GM21786 (cell line): ENCODE results near the gene TRPT1.
A peak's percentile ranks its signal among the peaks of the same experiment; 100 is the strongest.

Experiments used
- ATAC-seq: cut with Tn5 transposase; IDR thresholded peaks from one replicate; pipeline ENCODE4 v1.9.1; 2021; ENCODE audit not compliant: unreplicated experiment

Gene TRPT1, protein sequence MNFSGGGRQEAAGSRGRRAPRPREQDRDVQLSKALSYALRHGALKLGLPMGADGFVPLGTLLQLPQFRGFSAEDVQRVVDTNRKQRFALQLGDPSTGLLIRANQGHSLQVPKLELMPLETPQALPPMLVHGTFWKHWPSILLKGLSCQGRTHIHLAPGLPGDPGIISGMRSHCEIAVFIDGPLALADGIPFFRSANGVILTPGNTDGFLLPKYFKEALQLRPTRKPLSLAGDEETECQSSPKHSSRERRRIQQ

DNA sequence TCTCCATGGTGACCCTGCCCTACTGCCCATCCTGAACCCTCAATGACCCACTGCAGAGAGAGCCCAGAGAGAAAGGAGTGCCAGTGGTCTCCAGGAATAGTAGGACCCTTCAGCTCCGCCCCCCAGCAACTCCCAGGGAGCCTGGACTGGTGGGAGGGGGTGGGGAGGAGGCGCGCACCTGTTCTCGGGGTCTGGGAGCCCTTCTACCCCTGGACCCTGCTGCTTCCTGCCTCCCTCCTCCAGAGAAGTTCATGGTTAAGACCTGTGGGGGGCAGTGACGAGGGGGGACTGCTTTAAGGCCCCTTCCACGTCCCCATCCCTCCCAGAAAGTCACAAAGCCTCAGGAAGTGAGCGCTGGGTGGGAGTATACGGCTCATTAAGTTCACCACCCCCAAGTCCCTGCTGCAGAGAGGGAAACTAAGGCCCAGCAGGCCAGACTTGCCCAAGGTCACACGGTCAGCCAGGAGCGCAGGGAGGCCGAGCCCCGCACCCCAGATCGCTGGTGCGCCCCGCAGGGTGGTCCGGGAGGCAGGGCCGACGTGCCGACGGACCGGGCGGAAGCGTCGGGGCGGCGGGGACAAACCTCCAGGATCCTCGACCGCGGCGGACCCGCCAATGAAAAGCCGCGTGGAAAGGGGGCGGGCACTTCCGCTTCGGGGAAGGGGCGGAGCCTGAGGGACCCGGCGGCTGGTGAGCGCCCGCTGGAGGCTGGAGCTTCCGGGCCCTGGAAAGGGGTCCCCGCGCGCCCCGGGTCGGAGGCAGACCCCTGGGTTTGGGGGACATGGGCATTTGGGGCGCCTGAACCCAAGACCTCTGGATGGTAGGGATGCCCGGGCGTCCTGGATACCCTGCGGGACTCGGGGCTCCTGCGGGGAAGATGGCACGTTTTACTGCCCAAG lies at the start of gene TRPT1, which contains the start of gene NUDT22:
Gene TRPT1 (minus strand): TSS at position 579 of the 899 bp plus-strand sequence. CDS start 326 bp downstream, at position 253.
Gene NUDT22 (plus strand): TSS at position 667 of the 899 bp plus-strand sequence. CDS start 379 bp downstream, outside the sequence.
- peak; percentile 41 for ATAC-seq

- ATAC-seq: no peak
These were observed 49.2 kb upstream of the TRPT1 start for GRCh38 chr11:64275031-64275800.

DNA sequence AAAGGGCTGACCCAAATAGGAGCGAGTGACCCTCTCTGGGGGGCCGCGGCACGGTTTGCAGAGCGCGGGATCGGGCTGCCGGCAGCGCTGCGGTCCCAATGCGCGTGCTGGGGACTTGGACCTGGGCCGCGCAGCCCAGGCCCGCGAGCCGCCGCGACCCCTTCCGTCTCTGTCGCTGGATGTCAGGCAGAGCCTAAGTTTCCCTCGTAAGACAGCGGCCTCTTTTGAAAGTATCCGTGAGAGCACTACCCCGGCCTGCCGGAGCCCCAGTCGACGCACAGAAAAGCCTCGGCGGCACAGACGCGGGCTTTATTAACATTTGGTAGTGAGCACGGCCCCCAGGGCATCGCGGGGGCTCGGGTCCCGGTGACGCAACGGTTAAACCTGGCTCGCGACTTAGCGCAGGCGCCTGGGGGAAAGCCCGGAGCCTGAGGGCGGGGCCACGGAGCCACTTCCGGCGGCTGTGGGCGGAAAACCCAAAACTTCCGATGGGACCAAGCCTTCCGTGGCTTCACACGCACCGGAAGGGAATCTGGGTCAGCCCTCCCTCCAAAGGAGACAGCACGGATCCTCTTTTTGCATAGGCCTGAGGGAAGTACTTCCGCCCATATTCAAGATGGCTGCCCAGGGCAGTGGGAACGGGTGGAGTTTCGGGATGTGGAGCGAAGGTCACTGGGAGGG lies 43.7 kb upstream of the TRPT1 start:
- peak; percentile 69 for ATAC-seq

DNA sequence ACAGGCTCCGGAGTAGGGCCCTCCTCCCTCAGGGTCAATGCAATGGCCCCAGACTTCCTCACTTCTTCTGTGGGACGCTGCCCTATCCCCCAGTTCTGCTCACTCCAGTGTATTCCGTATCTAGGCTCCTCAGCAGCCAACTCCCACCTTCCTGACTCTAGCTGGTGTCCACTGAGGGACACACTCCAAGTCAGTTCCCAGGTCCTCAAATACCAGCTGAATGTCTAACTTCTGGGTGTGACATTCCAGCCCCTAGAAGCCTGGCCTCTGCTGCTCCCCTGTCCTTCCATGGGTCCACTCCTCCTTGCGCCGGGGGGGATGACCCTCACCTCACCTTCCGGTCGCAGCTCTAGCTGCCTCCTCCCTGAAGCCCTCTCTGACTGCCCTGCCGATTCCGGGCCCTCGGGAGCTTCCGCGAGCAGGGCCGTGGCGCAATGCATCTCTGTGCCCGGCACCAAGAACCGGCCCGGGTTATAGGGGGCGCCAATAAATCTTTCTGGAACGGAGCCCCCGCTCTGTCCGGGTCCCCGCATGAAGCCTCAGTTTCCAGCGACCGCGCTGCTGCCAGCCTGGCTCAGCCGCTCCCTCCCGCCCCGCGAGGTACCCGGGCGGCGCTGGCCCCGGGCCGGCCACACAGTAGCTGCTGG lies 43.0 kb upstream of the TRPT1 start:
- ATAC-seq: peak; percentile 19

DNA sequence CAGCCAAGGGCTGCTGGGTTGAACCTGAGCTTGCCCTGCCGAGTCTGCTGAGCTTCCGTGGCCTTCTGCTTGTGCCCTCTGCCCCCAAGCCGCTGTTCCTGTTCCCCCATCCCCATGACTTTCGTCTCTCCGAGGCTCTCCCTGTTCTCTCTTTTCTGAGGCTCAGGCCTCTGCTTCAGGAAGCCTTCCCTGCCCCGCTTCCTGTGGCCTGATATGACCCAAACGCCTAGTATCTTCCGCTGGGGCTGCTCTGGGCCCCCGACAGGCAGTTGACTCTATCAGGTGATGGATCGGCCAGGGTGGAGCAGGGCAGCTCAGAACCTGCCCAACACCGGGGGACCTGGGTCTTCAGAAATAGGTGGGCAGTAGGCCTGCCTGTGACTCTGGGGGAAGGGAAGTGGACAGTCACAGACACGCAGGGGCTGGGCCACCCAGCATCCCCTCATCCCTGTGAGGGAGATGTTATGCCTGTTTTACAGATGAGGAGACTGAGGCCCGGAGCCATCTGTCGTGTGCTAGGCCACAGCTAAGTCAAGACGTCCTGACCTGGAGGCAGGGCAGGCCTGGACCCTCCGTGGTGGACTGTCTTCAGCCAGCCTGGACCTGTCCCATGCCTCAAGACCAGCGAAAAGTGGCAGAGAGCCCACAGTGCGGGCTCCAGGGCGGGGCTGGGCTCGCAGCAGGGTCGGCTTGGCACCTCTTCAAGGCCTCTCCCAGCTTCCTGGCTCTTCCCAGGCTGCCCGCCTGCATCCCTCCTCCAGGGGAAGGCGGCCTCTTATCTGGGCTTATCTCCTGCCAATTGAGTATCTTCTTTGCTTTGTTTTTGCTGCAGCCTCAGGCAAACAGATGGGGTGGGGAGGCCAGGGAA lies 42.3 kb upstream of the TRPT1 start:
- ATAC-seq: no peak

- no peak for ATAC-seq
These were observed 41.4 kb upstream of the TRPT1 start for GRCh38 chr11:64267207-64267945.

GRCh38 chr11:64266339-64266738 lies 40.4 kb upstream of the TRPT1 start:
- ATAC-seq: no peak

DNA sequence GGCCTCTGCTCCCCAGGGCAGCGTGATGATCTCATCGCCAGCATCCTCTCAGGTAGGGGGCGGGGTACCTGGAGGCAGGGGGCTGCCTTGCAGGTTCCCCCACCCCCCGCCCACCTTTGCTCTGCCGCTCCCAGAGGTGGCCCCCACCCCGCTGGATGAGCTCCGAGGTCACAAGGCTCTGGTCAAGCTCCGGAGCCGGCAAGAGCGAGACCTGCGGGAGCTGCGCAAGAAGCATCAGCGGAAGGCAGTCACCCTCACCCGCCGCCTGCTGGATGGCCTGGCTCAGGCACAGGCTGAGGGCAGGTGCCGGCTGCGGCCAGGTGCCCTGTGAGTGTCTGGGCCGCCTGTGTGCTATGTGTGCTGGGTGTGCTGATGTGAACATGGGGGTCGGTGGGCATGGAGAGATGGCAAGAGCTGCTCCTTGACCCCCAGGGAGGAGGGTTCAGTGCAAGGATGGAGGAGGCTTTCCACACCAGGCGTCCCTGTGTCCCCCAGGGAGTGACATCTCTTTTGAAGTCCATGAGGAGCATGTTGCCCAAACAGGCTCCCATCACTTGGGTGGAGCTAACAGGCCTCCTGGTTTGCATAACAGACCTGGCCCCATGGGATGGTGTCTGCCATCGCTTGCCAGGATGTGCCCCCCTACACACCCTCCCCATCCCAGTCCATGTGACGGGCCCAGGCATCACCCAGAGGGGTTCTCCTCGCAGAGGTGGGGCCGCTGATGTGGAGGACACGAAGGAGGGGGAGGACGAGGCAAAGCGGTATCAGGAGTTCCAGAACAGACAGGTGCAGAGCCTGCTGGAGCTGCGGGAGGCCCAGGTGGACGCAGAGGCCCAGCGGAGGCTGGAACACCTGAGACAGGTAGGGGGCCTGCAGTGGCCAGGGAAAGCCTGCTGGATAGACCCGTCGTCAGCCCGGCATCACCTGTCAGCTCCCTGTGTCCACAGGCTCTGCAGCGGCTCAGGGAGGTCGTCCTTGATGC lies 39.5 kb upstream of the TRPT1 start:
- ATAC-seq: no peak

- ATAC-seq: no peak
These were observed 38.4 kb upstream of the TRPT1 start for GRCh38 chr11:64264371-64264852.

- ATAC-seq: no peak
These were observed 37.9 kb upstream of the TRPT1 start for GRCh38 chr11:64263947-64264317.

- no peak for ATAC-seq
These were observed 37.3 kb upstream of the TRPT1 start for GRCh38 chr11:64263021-64263946.

GRCh38 chr11:64262271-64263002 lies 36.5 kb upstream of the TRPT1 start:
- no peak for ATAC-seq

DNA sequence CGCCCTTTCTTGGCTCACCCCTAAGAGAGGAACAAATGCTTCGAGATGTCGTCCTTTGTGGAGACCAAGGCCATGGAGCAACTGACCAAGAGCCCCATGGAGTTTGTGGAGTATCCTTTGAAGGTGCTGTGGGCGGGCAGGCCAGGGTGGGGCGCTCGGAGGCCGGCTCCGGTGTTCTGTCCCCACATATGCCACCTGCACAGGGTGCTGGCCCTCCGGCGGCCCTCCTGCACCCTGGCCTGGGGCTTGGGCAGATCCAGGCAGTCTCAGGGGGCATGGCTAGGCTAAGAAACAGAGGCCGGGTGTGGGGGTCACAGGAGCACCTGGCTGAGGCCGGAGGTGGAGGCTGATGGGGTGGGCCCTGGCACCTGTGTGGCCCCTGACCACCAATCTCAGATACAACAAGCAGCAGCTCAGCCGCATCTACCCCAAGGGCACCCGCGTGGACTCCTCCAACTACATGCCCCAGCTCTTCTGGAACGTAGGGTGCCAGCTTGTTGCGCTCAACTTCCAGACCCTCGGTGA lies 35.6 kb upstream of the TRPT1 start:
- no peak for ATAC-seq

DNA sequence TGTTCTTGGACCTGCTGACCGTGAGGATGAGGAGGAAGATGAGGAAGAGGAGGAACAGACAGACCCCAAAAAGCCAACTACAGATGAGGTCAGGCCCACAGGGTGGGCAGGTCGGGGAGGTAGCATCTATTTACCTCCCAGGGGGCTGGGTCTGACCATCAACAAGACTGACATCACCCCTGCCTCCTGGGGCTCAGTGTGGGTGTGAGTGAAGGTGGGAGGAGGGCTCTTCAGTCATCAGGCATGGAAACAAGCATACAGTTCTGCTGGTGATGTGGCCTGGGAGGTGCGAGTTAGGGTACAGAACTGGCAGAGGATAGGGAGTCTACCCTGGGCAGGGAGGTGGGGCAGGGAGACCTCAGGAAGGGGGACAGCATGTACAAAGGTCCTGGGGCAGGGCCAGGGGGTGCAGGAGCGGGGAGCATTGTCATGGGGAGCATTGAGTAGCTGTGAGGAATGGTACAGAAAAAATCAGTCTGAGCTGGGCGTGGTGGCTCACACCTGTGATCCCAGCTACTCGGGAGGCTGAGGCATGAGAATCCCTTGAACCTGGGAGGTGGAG lies 34.2 kb upstream of the TRPT1 start:
- no peak for ATAC-seq

DNA sequence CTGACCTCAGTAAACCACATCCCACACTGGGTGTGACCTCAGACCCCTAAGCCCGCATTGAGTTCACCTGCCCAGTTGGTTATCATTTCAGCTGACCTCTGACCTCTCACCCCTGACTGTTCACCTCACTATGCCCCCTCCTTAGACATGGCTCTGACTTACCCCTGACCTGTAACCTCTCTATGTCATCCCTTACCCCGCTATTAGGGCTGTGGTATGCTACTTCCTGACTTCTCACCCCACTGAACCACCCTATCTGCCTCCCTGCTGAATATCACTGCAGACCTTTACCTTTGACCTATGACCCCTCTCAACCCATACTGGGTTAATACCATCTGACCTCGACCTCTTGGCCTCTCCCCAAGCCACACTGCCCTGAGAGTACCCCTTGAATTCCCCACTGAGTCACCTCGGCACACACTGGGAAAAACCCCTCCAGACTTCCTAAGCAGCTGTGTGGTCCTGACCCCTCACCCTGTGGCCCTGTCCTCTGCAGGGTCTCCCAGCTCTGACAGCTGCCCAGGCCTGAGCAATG lies 33.6 kb upstream of the TRPT1 start:
- ATAC-seq: no peak
